ENCODE data around the gene RRAGD. TPM values are rescaled to one million over a fixed set of nuclear protein-coding genes. Genes with fewer than 3 reads are reported as not detected.

Gene RRAGD
- total RNA-seq, 1 donor from 2014 or later = 14.7 TPM

DNA sequence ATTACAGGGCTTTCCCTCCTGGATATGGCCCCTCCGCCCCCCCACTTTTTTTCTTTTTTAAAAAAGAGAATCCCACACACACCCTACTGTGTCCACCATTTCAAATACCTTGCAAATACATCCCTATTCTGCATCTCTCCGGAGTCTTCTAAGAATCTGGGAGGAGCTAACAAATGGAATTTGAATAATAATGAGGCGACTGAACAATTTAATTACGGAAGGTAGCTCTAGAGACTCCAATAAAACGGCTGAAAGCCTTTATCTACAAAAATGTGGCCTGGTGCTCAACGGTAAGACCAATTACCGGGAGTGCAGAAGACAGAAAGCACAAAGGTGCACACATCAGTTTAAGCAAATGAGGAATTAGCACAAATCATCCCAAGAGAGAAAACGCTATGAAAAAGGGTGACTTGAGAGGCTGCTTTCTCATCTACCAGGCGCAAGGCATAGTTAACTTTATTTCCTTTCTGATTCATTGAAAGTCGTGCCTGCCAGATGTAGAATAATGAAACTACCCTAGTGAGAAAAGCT, 1.8 kb downstream of the RRAGD start:
- peak overlapping the region; percentile 88 for H3K4me3 Mint-ChIP-seq (ENCODE audit: unreplicated experiment)
- peaks cover 4% of the 10 kb centered on the region for H3K27me3 Mint-ChIP-seq (ENCODE audit: unreplicated experiment)
- no peak for DNase-seq
- peaks cover 6% of the 10 kb centered on the region for H3K9me3 Mint-ChIP-seq (ENCODE audit: unreplicated experiment)
- no peaks in the 10 kb centered on the region for H3K36me3 Mint-ChIP-seq (ENCODE audit: unreplicated experiment)
- TF ChIP-seq, protein P1, sequence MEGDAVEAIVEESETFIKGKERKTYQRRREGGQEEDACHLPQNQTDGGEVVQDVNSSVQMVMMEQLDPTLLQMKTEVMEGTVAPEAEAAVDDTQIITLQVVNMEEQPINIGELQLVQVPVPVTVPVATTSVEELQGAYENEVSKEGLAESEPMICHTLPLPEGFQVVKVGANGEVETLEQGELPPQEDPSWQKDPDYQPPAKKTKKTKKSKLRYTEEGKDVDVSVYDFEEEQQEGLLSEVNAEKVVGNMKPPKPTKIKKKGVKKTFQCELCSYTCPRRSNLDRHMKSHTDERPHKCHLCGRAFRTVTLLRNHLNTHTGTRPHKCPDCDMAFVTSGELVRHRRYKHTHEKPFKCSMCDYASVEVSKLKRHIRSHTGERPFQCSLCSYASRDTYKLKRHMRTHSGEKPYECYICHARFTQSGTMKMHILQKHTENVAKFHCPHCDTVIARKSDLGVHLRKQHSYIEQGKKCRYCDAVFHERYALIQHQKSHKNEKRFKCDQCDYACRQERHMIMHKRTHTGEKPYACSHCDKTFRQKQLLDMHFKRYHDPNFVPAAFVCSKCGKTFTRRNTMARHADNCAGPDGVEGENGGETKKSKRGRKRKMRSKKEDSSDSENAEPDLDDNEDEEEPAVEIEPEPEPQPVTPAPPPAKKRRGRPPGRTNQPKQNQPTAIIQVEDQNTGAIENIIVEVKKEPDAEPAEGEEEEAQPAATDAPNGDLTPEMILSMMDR (IDR thresholded peaks at IDR 0.05; ENCODE audit: partially characterized antibody, unreplicated experiment) = no peak
- peaks cover 22% of the 10 kb centered on the region for H3K4me1 Mint-ChIP-seq (ENCODE audit: low read depth, unreplicated experiment)
- no peak overlapping the region for H3K27ac Mint-ChIP-seq (ENCODE audit: unreplicated experiment)

DNA sequence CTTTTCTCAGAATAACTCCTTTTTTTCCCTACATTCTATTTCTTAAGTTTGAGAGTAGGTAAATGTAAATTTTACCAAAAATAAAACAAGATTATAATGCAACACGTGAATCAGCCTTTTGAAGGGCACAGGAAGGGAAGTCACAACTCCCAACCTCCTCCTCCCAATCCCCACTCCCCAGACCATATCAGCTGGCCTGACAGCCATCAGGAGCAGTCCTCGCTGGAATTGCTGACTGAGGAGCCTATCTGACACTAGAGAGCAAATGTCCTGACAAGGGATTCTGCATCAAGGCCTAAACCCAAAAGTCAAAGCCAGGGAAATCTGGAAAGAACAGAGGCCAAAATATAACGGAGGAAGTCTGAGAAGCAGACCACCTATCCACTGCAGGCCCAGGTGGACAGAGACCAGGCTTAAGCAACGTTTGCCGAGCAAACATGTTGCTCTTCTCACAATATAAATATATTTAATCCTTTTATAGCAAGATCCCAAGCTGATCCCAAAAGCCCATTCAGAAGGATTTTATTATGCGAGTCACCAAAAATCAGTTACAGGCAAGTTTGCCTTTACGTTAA, 2.5 kb downstream of the RRAGD start:
- Mint-ChIP-seq H3K27me3 (ENCODE audit: unreplicated experiment) (peaks cover 4% of the 10 kb centered on the region), H3K4me3 (ENCODE audit: unreplicated experiment) (peak overlapping the region; percentile 81), H3K9me3 (ENCODE audit: unreplicated experiment) (peaks cover 6% of the 10 kb centered on the region), H3K4me1 (ENCODE audit: low read depth, unreplicated experiment) (peaks cover 22% of the 10 kb centered on the region), H3K36me3 (ENCODE audit: unreplicated experiment) (no peaks in the 10 kb centered on the region), H3K27ac (ENCODE audit: unreplicated experiment) (peak overlapping the region; percentile 59)
- DNase-seq = no peak
- TF ChIP-seq, protein P1 (IDR thresholded peaks at IDR 0.05; ENCODE audit: partially characterized antibody, unreplicated experiment) = no peak

DNA sequence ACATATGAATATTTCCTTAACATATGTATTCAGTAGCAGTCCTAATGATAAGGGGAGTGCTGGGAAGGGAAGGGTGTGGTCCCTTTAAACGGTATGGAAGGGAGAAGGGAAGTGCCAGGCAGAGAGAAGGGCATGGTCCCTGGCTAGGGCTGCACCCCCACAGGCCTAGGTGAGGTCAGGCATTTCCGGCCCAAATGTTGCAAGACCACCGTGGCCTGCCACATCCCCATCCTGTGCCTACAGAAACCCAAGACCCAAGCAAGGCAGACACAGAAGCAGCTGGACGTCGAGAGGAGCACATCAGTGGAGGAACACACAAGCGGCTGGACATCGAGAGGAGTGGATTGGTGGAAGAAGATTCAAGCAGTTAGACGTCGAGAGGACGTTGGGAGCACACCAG, 5.9 kb downstream of the RRAGD start:
- H3K27me3 Mint-ChIP-seq (ENCODE audit: unreplicated experiment) = no peaks in the 10 kb centered on the region

DNA sequence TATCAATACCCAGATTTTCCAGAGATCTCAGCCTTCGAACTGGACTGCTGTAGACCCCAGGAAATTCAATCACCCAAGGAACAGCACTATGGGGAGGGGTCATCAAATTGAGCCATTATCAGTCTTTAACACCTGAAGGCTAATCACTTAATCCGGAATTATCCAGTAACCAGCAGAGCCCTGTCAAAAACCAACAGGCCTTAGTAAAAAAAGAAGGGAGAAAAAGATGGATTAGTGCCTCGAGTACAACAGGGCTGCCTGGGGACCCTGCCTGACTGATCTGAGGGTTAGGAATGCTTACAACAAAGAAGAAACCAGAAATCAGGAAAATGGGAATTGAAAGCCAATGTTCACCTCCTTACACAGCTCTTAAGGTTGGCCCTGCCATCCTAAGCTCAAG, 7.6 kb downstream of the RRAGD start:
- no peaks in the 10 kb centered on the region for H3K36me3 Mint-ChIP-seq (ENCODE audit: unreplicated experiment)
- H3K27ac Mint-ChIP-seq (ENCODE audit: unreplicated experiment) = no peak overlapping the region
- peaks cover 10% of the 10 kb centered on the region for H3K4me1 Mint-ChIP-seq (ENCODE audit: low read depth, unreplicated experiment)
- TF ChIP-seq, protein P1 (IDR thresholded peaks at IDR 0.05; ENCODE audit: partially characterized antibody, unreplicated experiment) = no peak
- DNase-seq = no peak
- H3K4me3 Mint-ChIP-seq (ENCODE audit: unreplicated experiment) = no peak overlapping the region
- H3K9me3 Mint-ChIP-seq (ENCODE audit: unreplicated experiment) = peaks cover 6% of the 10 kb centered on the region
- no peaks in the 10 kb centered on the region for H3K27me3 Mint-ChIP-seq (ENCODE audit: unreplicated experiment)

More for the DNA sequence above, 5.9 kb downstream of the RRAGD start:
- TF ChIP-seq, protein P1 (IDR thresholded peaks at IDR 0.05; ENCODE audit: partially characterized antibody, unreplicated experiment) = no peak
- peaks cover 22% of the 10 kb centered on the region for H3K4me1 Mint-ChIP-seq (ENCODE audit: low read depth, unreplicated experiment)
- no peak overlapping the region for H3K27ac Mint-ChIP-seq (ENCODE audit: unreplicated experiment)
- no peaks in the 10 kb centered on the region for H3K36me3 Mint-ChIP-seq (ENCODE audit: unreplicated experiment)
- peaks cover 11% of the 10 kb centered on the region for H3K9me3 Mint-ChIP-seq (ENCODE audit: unreplicated experiment)
- no peak for DNase-seq
- no peak overlapping the region for H3K4me3 Mint-ChIP-seq (ENCODE audit: unreplicated experiment)

DNA sequence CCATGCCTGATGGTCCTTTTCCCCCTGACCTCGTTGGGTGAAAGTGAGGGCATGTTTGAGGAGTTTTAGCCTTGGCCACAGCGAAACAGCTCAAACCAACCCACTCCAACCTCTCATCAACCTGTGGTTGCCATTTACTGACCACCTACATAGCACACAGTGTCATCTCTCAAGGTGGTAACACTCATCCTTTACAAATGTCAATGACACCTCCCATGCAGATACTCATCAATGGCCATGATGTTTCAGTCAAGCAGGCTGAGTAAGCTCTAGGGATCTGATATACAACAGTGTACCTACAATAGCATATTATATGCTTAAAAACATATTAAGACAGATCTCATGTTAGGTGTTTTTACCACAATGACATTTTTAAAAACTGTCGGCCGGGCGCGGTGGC, 9.3 kb downstream of the RRAGD start:
- peaks cover 5% of the 10 kb centered on the region for H3K9me3 Mint-ChIP-seq (ENCODE audit: unreplicated experiment)
- no peaks in the 10 kb centered on the region for H3K27me3 Mint-ChIP-seq (ENCODE audit: unreplicated experiment)
- no peaks in the 10 kb centered on the region for H3K36me3 Mint-ChIP-seq (ENCODE audit: unreplicated experiment)
- H3K27ac Mint-ChIP-seq (ENCODE audit: unreplicated experiment) = no peak overlapping the region
- TF ChIP-seq, protein P1 (IDR thresholded peaks at IDR 0.05; ENCODE audit: partially characterized antibody, unreplicated experiment) = no peak
- DNase-seq = no peak
- H3K4me1 Mint-ChIP-seq (ENCODE audit: low read depth, unreplicated experiment) = peaks cover 7% of the 10 kb centered on the region
- no peak overlapping the region for H3K4me3 Mint-ChIP-seq (ENCODE audit: unreplicated experiment)

All from glutamatergic neuron (in vitro differentiated cells).